Bronchial epithelial cell (primary cell): ENCODE measurements around the gene POPDC3. TPM values are rescaled to one million over a fixed set of nuclear protein-coding genes. Genes with fewer than 3 reads are reported as not detected.

Source experiments
- DNase-seq: peaks from one replicate; pipeline ENCODE4 v3.0.0-alpha.2; 2010; ENCODE audit warnings: low read depth
- FAIRE-seq: peaks from 2 replicates; lab custom pipeline; 2011; peaks lifted over from hg19 to GRCh38; lab: Jason Lieb, UNC
- H3K27me3 ChIP-seq: 2 replicates; pipeline ENCODE4 v1.5.1; 2011; ENCODE audit warnings: low read length; ENCODE audit not compliant: control insufficient read depth, insufficient read depth
- H3K36me3 ChIP-seq: 2 replicates; pipeline ENCODE4 v1.5.1; 2011; ENCODE audit warnings: low read length; ENCODE audit not compliant: control insufficient read depth, insufficient read depth
- H3K4me3 ChIP-seq: 2 replicates; pipeline ENCODE4 v1.5.1; 2011; ENCODE audit warnings: mild to moderate bottlenecking, low read depth, low read length, control low read depth
- CTCF ChIP-seq: IDR thresholded peaks from 2 replicates; pipeline ENCODE4 v1.5.1; 2011; ENCODE audit warnings: mild to moderate bottlenecking, moderate library complexity, low read length, control low read depth, inconsistent platforms; ENCODE audit not compliant: insufficient read depth, severe bottlenecking
- total RNA-seq: library from RNA; depleted of rRNA; stranded (reverse); fragments of >200 nt; gene quantifications from 2 replicates; pipeline ENCODE4 v1.2.1, GENCODE V29; 2014

POPDC3 gene
- total RNA-seq, 1 donor from 2014 or later = 5.8 TPM

- no peak overlapping the region for H3K4me3 ChIP-seq
- no peaks in the 10 kb centered on the region for H3K36me3 ChIP-seq
- no peak for TF ChIP-seq CTCF
- DNase-seq (no peak), FAIRE-seq (no peak)
- no peaks in the 10 kb centered on the region for H3K27me3 ChIP-seq
Observed at GRCh38 chr6:105200133-105200730, 20.4 kb upstream of the POPDC3 start.

- Histone ChIP-seq H3K27me3 (no peaks in the 10 kb centered on the region), H3K36me3 (no peaks in the 10 kb centered on the region), H3K4me3 (no peak overlapping the region)
- DNase-seq (peak; percentile 49), FAIRE-seq (no peak)
- no peak for TF ChIP-seq CTCF
Observed at GRCh38 chr6:105199711-105200110, 19.9 kb upstream of the POPDC3 start.

GRCh38 chr6:105196076-105196475 lies 16.3 kb upstream of the POPDC3 start:
- H3K36me3 ChIP-seq = no peaks in the 10 kb centered on the region
- no peak overlapping the region for H3K4me3 ChIP-seq
- H3K27me3 ChIP-seq = no peaks in the 10 kb centered on the region
- DNase-seq (peak; percentile 95), FAIRE-seq (no peak)
- no peak for TF ChIP-seq CTCF

- TF ChIP-seq CTCF = no peak
- Histone ChIP-seq H3K36me3 (no peaks in the 10 kb centered on the region), H3K27me3 (no peaks in the 10 kb centered on the region), H3K4me3 (no peak overlapping the region)
- FAIRE-seq (no peak), DNase-seq (no peak)
Observed at GRCh38 chr6:105194591-105194990, 14.8 kb upstream of the POPDC3 start.

GRCh38 chr6:105194106-105194505 lies 14.3 kb upstream of the POPDC3 start:
- H3K4me3 ChIP-seq = no peak overlapping the region
- TF ChIP-seq CTCF = no peak
- H3K36me3 ChIP-seq = no peaks in the 10 kb centered on the region
- DNase-seq = no peak
- FAIRE-seq = no peak
- H3K27me3 ChIP-seq = no peaks in the 10 kb centered on the region

- Histone ChIP-seq H3K36me3 (no peaks in the 10 kb centered on the region), H3K27me3 (no peaks in the 10 kb centered on the region), H3K4me3 (no peak overlapping the region)
- DNase-seq (no peak), FAIRE-seq (no peak)
- no peak for TF ChIP-seq CTCF
Observed at GRCh38 chr6:105193647-105194046, 13.8 kb upstream of the POPDC3 start.
